Testis (tissue), 2 donors: ENCODE results near the gene CNTRL.

Experiments
- POLR2A ChIP-seq: fragments of 450-650 bp; IDR thresholded peaks from one replicate; pipeline ENCODE4 v1.6.1; 2017; ENCODE audit warnings: antibody characterized with exemption, mild to moderate bottlenecking, moderate library complexity
- TF ChIP-seq, protein P1 (sequence below), 3 experiments: fragments of 450-650 bp in 2 of 3; fragments of 200-600 bp in 1 of 3; sonication (generic) in 1 of 3; IDR thresholded peaks; one replicate each; pipeline ENCODE4 v1.5.1; 2016 to 2019; ENCODE audit warnings: antibody characterized with exemption in 3 of 3, mild to moderate bottlenecking in 2 of 3, moderate library complexity in 1 of 3

DNA sequence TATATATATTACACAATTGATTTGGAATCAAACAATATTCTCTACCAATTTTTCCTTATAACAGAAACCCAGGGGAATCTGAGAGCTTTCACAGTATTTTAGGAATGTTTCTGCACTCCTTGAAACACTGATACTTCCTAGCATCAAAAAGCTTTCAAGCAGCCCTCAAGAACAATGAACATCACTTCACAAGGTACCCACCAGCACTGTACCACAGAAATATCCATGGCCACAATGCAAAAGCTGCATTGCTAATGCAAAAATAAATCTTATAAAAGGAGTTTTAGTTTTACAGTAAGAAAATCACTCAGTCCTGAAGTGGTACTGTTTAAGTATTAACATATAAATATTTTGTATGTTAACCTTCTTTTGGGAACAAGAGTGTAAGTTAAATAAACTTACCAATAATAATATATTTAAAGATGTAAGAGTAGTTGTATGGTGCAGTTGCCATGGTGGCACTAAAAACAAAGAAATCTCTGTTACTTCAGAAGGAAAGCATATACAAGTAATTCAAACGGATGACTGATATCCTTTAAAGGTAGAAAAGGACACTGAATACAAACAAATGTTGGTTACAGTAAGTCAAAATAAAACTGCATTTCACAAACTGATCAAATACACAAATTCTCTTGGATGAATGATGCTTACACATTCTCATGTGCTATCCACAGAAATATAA is 118.3 kb downstream of the CNTRL start:
- TF ChIP-seq, protein P1, sequence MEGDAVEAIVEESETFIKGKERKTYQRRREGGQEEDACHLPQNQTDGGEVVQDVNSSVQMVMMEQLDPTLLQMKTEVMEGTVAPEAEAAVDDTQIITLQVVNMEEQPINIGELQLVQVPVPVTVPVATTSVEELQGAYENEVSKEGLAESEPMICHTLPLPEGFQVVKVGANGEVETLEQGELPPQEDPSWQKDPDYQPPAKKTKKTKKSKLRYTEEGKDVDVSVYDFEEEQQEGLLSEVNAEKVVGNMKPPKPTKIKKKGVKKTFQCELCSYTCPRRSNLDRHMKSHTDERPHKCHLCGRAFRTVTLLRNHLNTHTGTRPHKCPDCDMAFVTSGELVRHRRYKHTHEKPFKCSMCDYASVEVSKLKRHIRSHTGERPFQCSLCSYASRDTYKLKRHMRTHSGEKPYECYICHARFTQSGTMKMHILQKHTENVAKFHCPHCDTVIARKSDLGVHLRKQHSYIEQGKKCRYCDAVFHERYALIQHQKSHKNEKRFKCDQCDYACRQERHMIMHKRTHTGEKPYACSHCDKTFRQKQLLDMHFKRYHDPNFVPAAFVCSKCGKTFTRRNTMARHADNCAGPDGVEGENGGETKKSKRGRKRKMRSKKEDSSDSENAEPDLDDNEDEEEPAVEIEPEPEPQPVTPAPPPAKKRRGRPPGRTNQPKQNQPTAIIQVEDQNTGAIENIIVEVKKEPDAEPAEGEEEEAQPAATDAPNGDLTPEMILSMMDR (IDR thresholded peaks at IDR 0.05): no peak
- no peak for TF ChIP-seq POLR2A
